HL-60 (cell line): ENCODE measurements around the gene CCR2.

Experiments
- DNase-seq, 2 experiments: peaks; one replicate each; pipeline ENCODE4 v3.0.0-alpha.2; 2010 to 2020; ENCODE audit warnings: low read depth in 1 of 2, low spot score in 1 of 2
- H3K27ac ChIP-seq: fragments of 250-450 bp; sonication (Bioruptor Pico); replicated peaks from 2 replicates; pipeline ENCODE4 v1.5.1; 2020; ENCODE audit warnings: mild to moderate bottlenecking, moderate library complexity
- H3K27me3 ChIP-seq: fragments of 250-450 bp; sonication (Bioruptor Pico); 2 replicates; pipeline ENCODE4 v1.5.1; 2021; ENCODE audit warnings: mild to moderate bottlenecking, moderate library complexity; ENCODE audit not compliant: insufficient read depth, poor library complexity, severe bottlenecking
- H3K4me3 ChIP-seq: replicated peaks from 2 replicates; pipeline ENCODE4 v1.5.1; 2011; ENCODE audit warnings: mild to moderate bottlenecking, control low read depth, low read length; ENCODE audit not compliant: insufficient read depth
- CTCF ChIP-seq: IDR thresholded peaks from one replicate; pipeline ENCODE4 v1.5.1; 2011; ENCODE audit warnings: low read length, control low read depth, inconsistent platforms; ENCODE audit not compliant: insufficient read depth
- GABPA ChIP-seq: IDR thresholded peaks from 2 replicates; pipeline ENCODE4 v1.6.1; 2012; ENCODE audit warnings: low read depth
- POLR2AphosphoS5 ChIP-seq: IDR thresholded peaks from 2 replicates; pipeline ENCODE4 v1.6.1; 2012; ENCODE audit warnings: low read depth
- REST ChIP-seq: IDR thresholded peaks from 2 replicates; pipeline ENCODE4 v1.6.1; 2012; ENCODE audit warnings: low read depth; ENCODE audit not compliant: insufficient replicate concordance
- SPI1 ChIP-seq: IDR thresholded peaks from 2 replicates; pipeline ENCODE4 v1.6.1; 2012; ENCODE audit warnings: low read depth, mild to moderate bottlenecking, borderline replicate concordance

The CCR2 gene

GRCh38 chr3:46316206-46316605 is 37.7 kb upstream of the CCR2 start:
- TF ChIP-seq SPI1, result peak; percentile 22; the same call in 1 of the 2 replicates
- TF ChIP-seq CTCF, result no peak
- H3K27ac ChIP-seq, result no peak overlapping the region
- H3K27me3 ChIP-seq, result no peaks in the 10 kb centered on the region
- no peak overlapping the region for H3K4me3 ChIP-seq
- DNase-seq, result no peak

GRCh38 chr3:46318207-46318927 is 35.5 kb upstream of the CCR2 start:
- H3K27ac ChIP-seq, result 0 out of 2 replicates have a peak overlapping the region, but pooled peaks have one; percentile 3
- no peak overlapping the region for H3K4me3 ChIP-seq
- peak in 1 of 2 experiments; percentile 59 for DNase-seq
- H3K27me3 ChIP-seq, result no peaks in the 10 kb centered on the region
- TF ChIP-seq CTCF (no peak), SPI1 (no peak)

GRCh38 chr3:46321461-46322104 is 32.3 kb upstream of the CCR2 start:
- H3K27me3 ChIP-seq, result no peaks in the 10 kb centered on the region
- H3K27ac ChIP-seq, result no peak overlapping the region; the same call in 1 of the 2 replicates
- no peak overlapping the region for H3K4me3 ChIP-seq
- no peak for DNase-seq
- TF ChIP-seq REST (no peak), GABPA (no peak), POLR2AphosphoS5 (no peak), SPI1 (no peak; the same call in 1 of the 2 replicates), CTCF (no peak)

GRCh38 chr3:46324036-46324435 is 29.9 kb upstream of the CCR2 start:
- H3K27ac ChIP-seq, result no peak overlapping the region
- no peak for DNase-seq
- no peak for TF ChIP-seq REST
- no peak for TF ChIP-seq CTCF
- peak; percentile 42 for TF ChIP-seq SPI1
- TF ChIP-seq POLR2AphosphoS5, result no peak
- TF ChIP-seq GABPA, result no peak
- no peaks in the 10 kb centered on the region for H3K27me3 ChIP-seq
- no peak overlapping the region for H3K4me3 ChIP-seq
